ENCODE measurements around the gene ZBTB43.

DNA sequence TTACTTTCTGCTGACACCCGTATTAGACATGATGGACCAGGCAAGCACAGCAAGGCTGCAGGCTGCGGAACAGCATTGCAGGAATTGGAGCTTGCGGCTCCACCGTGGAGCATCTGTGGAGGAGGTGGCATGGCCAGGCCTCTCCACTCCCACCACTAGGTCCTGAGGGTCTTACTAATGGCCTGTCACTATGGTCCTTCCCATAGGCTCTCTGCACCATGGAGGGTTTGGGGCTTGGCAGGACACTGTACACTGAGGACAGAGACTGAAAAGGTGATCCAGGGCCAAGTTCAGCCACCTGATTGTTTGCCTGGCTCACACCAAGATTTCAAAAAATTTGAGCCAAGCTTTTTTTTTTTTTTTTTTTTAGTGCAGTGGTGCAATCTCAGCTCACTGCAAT is 14.3 kb upstream of the ZBTB43 start:
- TF ChIP-seq EZH2 (IDR thresholded peaks at IDR 0.05) (no peak), POLR2AphosphoS5 (IDR thresholded peaks at IDR 0.05; ENCODE audit: borderline replicate concordance, low read depth, low read length) (no peak)
